GM21723 (cell line): Measurements from ENCODE around the gene MRPL19.
A peak's percentile ranks its signal among the peaks of the same experiment; 100 is the strongest.

Experiments used
- ATAC-seq: cut with Tn5 transposase; IDR thresholded peaks from one replicate; pipeline ENCODE4 v1.9.1; 2021; ENCODE audit warnings: mild to moderate bottlenecking, moderate library complexity; ENCODE audit not compliant: unreplicated experiment

MRPL19 gene

DNA sequence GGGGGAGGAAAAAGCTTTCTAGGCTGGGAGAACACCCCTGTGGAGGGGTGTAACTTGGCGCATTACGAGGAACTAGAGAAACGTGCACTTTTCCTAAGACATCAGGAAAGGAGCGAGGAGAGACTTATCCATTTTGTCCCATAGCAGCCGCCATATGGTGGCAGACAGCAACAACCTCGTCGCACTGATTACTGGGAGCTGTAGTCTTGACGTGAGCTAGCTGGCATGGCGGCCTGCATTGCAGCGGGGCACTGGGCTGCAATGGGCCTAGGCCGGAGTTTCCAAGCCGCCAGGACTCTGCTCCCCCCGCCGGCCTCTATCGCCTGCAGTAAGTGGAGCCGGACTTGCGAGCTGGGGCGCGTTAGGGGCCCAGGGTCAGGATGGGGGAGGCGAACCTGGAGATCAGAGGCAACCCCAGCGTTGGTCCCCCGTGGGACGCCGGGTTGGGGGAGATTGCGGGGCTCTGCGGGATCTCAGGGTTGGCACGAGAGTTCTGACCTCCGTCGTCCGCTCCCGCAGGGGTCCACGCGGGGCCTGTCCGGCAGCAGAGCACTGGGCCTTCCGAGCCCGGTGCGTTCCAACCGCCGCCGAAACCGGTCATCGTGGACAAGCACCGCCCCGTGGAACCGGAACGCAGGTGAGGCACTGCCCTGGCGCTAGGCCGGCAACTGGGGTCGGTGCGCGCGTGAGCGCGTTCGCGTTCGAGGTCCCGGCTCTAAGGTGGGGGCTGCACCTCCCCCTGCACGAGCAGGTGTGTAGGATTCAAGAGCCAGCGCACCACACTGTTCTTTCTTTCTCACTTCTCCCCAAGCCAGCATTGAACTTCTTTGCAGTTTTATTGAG is at the start of gene MRPL19:
Gene MRPL19 (plus strand): TSS at position 201 of the 843 bp plus-strand sequence. CDS start 25 bp downstream, at position 226.
- ATAC-seq: peak; percentile 97

DNA sequence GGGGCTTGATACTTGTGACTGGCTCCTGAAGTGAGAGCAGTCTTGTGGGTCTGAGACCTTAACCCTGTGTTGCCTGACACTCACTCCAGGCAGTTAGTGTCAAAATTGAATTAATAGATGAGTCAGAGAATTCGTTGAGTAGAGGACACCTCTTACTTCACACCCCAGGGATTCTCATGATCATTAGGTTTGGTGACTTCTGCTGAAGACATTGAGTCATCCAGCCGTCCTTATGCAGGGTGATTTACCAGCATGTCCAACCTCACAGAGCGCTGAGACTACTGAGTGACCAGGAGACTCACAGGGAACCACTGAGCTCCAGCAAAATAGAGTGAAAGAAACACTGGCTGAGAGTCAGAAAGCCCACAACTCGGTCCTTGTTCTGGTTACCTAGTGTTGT is 49.8 kb upstream of the MRPL19 start:
- no peak for ATAC-seq

DNA sequence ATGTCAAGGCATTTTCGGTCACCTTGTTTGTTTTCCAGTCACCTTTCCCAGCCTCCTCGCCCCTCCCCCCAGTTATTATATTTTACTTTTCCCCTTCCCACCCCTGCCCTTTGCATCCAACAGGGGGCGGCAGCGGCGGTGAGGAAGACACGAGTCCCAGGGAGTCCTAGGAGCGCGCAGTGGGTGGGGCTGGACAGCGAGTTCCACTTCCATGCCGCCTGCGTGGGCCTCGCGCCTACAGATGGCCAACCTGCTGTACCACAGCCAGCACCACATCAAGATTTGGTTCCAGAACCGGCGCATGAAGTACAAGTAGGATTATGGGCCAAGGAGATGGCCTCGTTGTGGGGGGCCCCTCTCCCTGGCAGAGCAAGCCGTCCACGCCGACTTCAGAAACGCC is 48.6 kb upstream of the MRPL19 start:
- ATAC-seq: no peak

DNA sequence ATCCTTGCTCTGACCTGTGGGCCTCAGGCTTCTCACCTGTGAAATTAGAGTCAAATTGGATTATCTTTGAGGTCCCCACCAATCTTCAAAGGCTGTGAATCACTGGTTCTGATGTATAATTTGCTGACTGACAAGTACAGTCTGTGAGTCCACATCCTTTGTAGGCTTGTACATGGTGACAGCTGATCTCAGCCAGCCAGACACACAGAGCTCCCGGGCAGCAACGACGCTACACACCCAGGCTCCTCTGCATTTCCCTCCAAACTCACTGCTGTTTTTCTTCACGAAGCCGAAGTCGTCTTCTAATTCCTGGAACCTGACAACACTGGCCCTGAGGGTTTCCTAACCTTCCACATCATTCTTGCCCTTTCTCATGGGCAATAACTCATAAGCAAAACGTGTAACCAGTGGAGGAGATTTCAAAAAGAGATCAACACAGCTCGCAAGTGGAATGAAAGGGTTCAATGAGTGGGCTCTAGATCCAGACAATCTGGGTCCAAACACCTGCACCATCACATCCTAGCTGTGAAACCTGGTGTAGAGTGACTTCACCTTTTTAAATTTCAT is 47.9 kb upstream of the MRPL19 start:
- ATAC-seq: no peak

DNA sequence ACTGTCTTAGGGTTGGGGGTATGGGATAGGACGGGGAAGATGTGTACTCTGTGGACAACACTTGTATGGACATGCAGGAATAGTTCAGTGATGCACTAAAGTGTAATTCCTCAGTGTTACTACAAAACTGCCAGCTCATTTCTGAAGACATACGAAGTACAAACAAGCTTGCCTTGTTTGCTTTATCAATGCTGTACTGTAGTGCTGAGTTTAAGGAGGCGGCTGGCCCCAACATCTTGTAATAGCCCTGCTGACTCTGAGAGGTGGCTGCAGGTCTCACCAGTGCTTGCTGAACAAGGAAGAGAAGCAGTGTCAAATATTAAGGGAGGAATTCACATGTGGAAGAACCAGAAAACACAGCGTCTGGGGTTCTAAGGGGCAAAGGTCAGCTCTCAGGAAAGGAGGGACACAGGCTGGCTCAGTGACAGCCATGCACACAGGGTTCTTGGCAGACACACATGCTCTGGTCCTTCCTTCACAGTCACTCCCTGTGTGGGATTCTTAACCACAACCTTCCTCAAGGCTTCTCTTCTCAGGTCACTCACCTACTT is 46.0 kb upstream of the MRPL19 start:
- ATAC-seq: no peak

DNA sequence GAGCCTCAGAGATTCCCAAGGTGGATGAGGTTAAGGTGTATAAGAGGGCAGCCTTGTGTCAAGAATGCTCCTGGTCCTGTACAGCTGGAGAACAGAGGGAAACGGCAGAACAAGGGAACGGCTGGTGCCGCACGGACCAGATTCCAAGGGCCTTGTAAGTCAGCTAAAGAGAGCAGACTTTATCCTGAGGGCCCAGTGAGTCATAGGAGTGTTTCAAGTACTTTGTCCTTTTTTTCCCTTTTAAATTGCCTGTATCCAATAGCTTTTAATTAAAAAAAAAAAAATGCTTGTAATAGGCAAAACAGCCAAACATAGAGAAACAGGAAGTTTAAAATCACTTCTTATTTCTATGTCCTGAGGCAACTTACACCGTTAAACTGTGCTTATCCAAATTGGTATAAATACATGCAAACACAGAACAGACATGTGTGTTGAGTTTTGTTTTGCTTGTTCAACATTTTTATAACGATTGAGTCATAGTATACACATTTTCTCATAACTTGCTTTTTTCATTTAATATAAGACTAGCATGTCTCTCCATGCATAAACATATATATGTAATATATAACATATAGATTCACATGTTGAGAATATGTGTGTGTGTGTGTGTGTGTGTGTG is 43.8 kb upstream of the MRPL19 start:
- no peak for ATAC-seq

DNA sequence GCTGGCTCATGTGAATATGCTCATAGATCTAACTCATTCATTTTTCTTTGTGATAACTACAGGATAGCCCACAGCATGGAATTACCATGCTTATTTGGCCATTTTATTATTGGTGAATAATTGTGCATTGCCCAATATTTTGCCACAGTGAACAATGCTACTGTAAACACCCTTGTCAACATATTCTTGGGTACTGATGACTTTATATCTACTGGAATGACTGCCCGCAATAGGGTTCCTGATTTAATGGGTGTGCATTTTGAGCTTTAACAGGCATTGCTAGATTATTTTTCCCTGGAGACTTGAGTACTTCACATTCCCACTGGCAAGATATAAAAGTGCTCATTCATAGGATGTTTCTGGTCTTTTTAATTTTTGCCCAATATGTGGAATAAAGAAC is 43.1 kb upstream of the MRPL19 start:
- ATAC-seq: no peak

DNA sequence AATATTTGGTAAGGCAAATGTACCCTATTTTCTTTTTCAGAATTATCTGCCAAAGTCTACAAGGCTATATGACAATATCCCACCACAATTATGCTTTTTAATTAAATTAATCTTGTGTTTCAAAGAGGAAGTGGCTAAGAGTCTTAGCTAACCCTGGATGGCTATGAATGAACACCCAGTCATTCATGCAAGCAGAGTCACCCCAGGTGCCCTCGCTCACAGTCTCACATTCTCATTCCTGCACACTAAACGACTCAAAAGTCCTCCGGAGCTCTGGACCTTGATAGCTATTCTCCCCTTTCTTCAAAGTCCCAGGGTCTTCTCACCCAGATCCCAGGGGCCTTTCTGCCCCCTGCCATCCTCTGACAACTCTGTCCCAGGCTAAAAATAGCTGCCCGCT is 42.1 kb upstream of the MRPL19 start:
- no peak for ATAC-seq

DNA sequence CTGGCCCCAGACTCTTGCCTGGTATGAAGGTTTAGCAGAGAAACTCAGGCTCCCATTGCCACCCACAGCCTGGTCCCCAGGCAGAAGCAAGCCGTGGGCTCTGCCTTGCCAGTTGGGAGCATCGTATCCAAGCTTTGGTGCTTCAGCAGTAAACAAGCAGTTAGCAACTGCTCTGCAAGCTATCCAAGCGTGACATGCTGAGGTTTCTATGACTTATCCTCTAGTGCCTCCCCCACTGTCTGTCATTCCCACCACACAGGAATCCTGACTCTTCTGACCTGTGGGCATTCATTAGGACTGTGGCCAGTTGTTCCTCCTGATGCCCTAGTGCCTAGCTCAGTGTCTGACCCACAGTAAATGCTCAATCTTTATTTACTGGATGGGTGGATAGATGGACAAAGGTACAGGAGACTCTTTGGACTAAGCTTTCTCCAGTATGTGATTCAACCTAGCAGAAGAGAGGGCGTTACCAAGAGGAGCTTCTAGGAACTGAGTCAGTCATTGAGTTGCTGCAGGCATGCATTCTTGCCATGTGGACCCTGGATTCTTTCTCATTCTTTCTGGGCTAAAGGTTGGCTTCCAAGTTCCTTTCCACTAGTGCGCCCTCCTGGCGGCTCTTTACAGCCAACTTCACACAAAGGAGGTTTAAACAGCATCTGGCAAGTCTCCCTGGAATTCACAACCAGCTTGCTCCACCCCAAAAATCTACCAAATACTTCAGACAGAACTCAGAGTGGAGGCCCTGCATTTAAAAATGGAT is 40.6 kb upstream of the MRPL19 start:
- ATAC-seq: no peak

DNA sequence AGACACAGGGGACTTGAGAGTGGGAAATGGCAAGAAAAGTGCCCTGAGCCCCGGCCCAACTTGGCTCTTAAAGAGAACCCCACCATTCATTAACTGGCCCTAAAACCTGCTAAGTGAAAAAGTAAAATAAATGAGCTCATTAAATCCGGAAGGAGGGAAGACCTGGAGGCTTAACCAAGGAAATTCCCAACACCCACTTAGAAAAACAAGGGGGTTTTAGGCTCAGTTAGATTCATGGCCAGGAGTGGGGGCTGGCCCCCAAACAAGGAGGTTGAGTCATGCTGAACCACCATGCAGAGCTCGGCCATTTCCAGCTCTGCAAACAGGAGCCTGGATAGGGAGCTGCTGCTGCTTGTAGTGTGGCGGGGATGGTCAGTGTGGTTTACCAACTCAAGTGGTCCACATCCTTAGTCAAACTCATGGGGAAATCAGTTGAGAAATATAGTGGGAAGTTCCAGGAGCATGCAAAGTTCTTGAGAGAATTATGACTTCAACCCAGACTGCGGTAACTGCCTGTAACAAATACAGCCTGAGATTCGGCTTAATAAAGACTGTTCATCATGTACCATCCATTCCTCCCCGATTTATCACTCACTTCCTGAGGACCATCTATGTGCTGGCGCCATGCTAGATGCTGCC is 39.7 kb upstream of the MRPL19 start:
- ATAC-seq: no peak

DNA sequence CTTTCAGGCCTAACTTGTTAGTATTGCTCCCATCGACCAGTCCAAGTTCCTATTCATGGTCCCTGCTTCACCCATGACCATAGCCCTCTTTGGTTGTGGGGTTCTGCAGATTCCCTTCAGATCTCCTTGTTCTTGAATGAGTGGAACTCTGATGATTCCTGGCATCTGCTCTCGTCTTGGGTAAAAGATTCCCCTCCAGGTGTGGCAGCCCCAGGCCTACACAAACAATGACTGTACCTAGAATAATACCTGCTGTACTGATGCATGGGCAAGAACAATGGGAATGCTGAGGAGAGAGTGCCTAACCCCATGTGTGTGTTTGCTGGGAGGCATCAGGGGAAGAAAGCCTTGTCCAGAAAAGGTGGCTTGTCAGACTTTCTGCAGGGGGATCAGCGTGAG is 39.2 kb upstream of the MRPL19 start:
- no peak for ATAC-seq

DNA sequence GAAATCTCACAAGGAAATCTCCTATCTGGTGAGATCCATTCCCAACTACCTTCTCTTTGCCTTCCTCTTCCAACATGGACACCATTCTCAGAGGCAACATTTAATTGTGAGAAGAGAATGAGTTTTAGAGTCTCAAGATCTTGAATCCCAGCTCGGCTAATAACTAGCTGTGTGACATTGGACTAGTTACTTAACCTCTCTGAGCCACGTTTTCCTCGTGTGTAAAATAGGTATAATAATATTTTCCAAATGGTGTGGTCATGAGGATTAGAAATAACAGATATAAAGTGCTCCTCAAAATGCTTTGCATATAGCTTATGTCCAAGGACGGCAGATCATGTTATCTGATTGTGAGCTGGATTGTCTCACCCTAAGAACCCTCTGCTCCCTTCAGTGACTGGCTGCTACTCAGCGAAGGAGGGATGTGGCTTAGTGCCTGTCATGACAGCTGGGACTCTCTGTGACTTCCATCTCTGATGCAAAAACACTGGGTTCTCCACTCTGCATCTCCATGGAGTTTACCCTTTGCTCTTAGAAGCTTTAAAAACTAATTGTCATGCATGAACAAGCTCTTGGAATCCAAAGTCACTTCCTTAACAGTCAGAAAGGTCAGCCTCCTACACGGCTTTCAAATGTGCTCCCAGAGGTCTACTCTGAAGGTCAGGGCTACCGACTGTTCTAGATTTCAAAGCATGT is 38.4 kb upstream of the MRPL19 start:
- no peak for ATAC-seq

DNA sequence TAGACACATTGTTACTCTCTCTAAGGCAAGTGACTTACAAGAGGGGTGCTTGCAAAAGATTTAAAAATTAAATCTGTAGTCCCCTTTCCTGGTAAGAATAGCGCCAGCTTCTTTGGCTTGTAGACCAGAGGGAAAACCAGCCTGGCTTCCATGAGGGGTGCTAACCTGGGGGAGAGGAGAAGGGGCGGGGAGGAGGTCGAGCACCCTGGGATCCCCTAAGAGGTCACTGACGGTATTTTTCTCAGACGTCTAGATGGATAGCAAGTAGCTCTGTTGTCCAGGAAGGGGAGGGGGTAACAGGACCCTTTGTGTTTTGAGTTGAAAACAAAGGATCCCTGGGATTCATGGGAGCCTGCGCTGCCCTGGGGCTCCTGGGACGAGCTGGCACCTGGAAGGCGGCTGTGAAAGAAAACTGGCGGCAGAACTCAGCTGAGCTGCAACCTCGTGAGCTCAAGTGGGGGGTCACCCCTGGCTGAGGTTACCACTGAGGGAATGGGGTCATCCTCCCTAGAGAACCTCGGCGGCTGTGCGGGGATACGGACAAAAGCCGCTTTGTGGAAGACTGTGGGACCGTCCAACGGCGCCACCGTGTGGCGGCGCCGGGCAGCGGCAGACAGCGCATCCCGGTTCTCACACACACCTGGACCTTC is 37.8 kb upstream of the MRPL19 start:
- ATAC-seq: peak; percentile 82

DNA sequence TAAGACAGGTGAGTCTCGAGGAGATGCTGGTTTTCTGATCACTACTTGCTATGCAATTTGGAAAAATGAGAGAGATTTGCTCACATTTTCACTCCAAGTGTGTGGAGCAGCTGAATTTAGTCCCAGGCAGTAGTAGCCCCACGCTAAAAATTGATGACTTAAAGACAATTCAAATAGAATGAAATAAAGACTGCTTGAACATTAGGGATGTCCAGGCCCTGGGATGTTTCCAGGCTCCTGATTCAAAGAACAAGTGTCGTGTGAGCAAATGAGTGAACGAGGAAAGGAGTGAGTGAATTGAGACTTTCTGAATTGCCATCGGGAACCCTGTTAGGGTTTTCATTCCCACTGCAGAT is 37.3 kb upstream of the MRPL19 start:
- no peak for ATAC-seq

DNA sequence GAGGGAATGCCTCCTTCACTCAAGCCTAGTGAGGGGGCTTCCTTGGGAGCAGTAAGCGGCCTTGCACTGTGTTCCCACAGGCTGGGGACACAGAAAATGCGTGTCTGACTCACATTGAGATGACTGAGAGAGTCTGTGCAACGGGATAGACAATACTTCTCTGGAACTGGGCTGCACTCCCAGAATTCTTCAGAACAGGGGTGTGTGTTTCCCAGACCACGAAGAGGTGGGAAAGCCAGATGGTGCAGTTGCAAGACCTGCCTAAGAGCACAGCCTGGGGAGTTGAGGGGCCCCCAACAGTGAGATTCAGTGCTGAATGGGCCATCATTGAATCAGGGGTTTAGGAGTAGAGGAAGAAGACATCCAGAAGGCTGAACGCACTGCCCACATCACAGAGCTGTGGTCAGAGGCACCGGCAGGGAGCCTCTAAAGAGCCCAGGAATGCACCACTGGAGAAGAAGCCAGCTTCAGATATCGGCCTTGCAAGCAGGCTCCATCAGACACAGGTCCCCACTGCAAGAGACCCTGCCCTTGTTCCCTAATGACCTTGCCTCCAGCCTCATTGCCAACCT is 36.6 kb upstream of the MRPL19 start:
- no peak for ATAC-seq

DNA sequence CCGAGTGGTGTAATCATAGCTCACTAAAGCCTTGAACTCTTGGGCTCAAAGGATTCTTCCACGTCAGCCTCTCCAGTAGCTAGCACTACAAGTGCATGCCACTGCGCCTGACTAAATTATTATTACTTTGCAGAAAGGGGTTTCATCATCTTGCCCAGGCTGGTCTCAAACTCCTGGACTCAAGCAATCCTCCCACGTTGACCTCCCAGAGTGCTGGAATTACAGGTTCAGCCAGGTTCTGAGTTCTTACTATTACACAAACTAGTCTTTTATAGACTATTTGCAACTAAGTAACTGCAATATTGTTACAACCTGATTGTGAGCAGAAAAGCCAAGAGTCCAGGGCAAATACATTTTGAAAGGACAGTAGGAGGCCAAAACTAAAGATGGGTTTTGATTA is 35.9 kb upstream of the MRPL19 start:
- no peak for ATAC-seq

DNA sequence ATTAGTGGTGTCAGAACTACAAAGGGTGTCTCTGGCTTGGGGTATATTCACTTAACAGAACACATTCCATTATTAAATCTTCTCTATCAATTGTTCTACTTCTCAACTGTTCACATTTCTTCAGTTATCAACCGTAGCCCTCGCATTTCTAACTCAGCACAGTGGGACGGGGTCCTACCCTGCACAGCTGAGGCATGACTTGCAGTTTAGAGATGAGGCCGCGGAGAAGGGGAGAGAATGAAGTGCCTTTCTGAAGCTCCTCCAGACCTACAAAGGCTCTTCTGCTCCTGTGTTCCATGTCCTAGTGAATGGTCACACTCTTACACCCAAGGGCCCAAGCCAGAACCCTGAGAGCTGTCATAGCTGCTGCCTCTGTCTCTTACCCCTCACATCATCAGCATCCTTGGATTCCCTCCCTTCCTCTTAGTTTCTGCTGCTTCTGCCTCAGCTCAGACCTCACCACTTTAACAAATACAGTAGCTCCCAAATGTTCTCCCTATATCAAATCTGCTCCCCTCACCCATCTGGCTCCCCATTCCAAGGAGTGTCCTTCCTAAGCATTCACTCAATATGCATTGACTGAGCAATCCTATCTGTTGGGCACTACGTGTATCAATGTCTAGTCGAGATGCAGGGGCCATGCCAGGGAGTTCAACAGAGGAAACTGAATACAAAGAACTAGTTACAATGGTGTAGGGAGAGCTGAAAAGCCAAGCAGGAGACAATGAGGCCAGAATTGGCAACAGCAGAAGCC is 34.3 kb upstream of the MRPL19 start:
- no peak for ATAC-seq

DNA sequence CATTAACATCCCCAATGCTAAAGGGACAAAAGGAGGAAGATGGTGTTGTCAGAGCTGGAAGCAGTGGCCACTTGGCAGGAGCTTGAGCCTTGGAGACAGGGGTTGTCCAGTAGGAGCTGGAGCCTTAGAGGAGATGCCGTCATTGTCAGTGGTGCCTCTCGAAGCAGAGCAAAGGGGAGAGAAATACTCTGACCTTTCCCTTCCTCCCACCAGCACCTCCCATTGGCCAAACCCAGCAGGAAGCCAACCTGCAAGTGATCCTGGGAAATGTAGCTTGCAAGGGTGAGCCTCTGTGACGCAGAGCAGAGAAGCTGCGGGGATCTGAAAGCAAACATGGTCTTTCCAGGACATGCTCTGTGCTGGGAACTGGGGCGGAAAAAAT is 33.7 kb upstream of the MRPL19 start:
- no peak for ATAC-seq
